GM12891 (cell line): Measurements from ENCODE around the gene ITPR3.

Experiments used
- DNase-seq: peaks from one replicate; pipeline ENCODE4 v3.0.0; 2011; ENCODE audit warnings: low spot score; ENCODE audit not compliant: insufficient read length
- FAIRE-seq: peaks from 2 replicates; lab custom pipeline; 2011; peaks lifted over from hg19 to GRCh38; lab: Jason Lieb, UNC
- PAX5 ChIP-seq: IDR thresholded peaks from 2 replicates; pipeline ENCODE4 v1.6.1; 2011; ENCODE audit warnings: low read length, moderate library complexity, mild to moderate bottlenecking; ENCODE audit not compliant: insufficient read depth, severe bottlenecking
- POLR2A ChIP-seq: IDR thresholded peaks from 2 replicates; pipeline ENCODE4 v1.6.1; 2011; ENCODE audit warnings: low read depth, low read length, control low read depth
- POLR2AphosphoS5 ChIP-seq: IDR thresholded peaks from 2 replicates; pipeline ENCODE4 v1.6.1; 2011; ENCODE audit warnings: low read depth, low read length, control low read depth
- POU2F2 ChIP-seq: IDR thresholded peaks from 2 replicates; pipeline ENCODE4 v1.6.1; 2011; ENCODE audit warnings: low read depth, mild to moderate bottlenecking, control low read depth, low read length, moderate library complexity
- SPI1 ChIP-seq: IDR thresholded peaks from 2 replicates; pipeline ENCODE4 v1.6.1; 2011; ENCODE audit warnings: low read depth, low read length, control low read depth
- TAF1 ChIP-seq: IDR thresholded peaks from 2 replicates; pipeline ENCODE4 v1.6.1; 2011; ENCODE audit warnings: low read depth, low read length, control low read depth

Gene ITPR3

DNA sequence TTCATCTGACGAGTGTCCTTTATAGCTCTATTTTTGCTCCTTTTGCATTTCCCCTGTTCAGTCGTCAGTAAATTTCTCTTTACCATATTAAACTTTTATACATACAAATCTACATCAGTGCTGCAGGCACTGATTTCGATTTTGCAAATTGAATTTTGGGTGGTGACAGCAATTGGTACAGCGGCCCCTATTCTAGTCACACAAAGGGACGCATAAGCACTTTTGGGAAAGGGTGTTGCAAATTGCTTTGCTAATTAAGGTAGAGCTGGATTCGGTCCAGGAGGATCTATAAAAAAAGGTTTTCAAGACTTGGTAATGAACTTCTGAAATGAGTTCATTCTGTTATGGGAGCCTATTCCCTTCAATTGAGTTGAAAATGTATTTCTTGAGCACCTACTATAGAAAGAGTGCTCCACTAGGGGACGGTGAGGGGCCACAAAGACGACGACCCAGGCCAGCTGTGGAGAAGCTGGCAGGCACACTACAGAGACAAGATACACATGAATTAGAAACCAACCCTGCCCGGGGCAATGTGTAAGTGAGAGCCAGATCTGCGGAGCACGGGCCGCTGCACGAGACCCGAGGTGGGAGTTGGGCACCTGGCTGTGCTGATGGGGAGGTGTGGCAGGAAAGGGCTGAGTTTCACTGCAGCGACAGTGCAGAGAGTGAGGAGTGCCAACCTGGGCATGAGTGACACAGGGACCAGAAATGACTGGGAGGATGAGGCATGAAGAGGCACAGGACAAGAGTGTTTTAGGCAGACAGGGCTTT, 85.0 kb downstream of the ITPR3 start:
- DNase-seq (no peak), FAIRE-seq (no peak)
- TF ChIP-seq TAF1: no peak
- no peak for TF ChIP-seq SPI1
- no peak for TF ChIP-seq POLR2A
- TF ChIP-seq POLR2AphosphoS5: no peak
- TF ChIP-seq PAX5: no peak
- no peak for TF ChIP-seq POU2F2

DNA sequence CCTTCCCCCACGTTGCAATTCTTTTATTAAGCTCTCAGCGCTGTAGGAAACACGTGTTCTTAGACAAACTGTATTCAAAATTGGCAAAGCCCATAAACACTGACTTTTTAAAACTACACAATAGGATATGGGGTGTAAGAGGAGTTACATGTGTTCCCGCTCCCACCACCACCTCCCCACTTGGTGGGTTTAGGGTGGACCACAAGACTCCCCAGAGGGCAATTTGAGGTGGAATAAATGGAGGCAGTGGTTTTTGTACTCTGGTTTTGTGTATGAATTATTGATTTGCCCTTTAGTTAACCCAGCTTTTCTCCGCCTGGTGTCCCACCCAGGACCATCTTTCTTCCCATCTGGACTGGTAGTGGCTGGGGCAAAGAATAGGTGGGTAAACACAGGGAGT, 86.6 kb downstream of the ITPR3 start:
- DNase-seq (no peak), FAIRE-seq (no peak)
- TF ChIP-seq POU2F2 (no peak), TAF1 (no peak), PAX5 (no peak), POLR2A (no peak), POLR2AphosphoS5 (no peak), SPI1 (no peak)

DNA sequence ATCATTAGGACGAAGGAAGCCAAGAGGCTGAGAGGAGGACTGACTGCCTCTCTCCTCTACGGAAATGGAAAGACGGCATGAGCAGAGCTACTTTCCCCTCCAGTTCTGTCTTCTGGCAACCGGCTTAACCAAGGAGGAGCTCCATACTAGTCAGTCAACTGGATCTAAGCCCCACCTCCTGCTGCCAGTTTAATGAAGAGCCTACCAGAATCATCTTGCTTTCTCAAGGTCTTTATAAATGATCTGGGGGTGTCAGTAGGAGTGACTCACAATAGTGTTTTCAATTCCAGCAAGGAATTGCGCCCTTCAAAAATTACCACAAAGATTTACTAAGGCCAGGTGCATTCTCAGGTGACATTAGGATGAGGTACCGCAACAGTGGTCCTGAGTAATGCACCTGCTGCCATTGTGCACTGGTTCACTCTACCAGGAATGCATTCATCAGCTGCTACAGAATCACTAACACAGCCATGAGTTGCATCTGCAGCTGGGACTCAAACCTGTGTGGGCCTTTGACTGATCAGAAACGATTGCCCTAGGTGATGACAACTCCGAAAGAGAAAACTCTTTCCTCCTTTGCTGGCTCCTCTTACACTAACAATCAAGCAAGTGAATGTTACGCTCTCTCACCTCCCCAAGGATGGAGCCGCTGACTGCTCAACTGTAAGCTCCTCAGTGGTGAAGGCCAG, 87.5 kb downstream of the ITPR3 start:
- TF ChIP-seq TAF1: no peak
- TF ChIP-seq SPI1: no peak
- TF ChIP-seq POU2F2: no peak
- no peak for TF ChIP-seq POLR2AphosphoS5
- no peak for TF ChIP-seq PAX5
- no peak for TF ChIP-seq POLR2A
- no peak for FAIRE-seq

DNA sequence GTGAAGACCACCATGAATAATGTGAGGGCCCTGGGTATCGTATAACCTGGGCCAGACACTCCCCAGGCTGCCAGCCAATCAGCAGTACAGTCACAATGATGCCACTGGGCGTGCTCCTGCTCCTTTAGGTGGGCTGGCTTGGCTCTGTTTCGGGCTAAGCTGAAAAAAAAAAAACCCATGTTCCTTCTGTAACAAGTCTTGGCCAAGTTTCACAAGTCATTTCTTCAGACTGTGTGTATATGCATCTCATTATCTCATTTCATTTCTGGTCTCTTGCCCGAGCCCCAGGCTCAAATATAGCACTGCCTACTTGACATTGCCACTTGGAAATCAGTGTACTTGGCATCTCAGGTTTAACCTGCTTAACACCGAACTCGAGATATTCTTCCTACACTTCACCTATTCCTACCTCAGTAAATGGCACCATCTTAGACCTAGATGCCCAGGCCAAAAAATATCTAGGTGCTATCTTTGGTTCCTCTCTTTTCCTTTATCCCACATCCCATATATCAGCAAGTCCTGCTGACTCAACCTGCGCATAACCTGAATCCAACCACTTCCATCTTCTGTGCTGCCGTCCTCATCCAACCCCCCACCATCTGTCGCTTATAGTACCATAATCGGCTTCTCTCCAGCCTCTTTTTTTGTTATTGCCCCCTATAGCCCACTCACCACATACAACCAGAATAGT, 88.6 kb downstream of the ITPR3 start:
- no peak for DNase-seq
- TF ChIP-seq POLR2AphosphoS5: no peak
- no peak for TF ChIP-seq PAX5
- TF ChIP-seq TAF1: no peak
- TF ChIP-seq POU2F2: no peak
- no peak for TF ChIP-seq SPI1
- TF ChIP-seq POLR2A: no peak
- no peak for FAIRE-seq

More for the DNA sequence above, 87.5 kb downstream of the ITPR3 start:
- no peak for DNase-seq

DNA sequence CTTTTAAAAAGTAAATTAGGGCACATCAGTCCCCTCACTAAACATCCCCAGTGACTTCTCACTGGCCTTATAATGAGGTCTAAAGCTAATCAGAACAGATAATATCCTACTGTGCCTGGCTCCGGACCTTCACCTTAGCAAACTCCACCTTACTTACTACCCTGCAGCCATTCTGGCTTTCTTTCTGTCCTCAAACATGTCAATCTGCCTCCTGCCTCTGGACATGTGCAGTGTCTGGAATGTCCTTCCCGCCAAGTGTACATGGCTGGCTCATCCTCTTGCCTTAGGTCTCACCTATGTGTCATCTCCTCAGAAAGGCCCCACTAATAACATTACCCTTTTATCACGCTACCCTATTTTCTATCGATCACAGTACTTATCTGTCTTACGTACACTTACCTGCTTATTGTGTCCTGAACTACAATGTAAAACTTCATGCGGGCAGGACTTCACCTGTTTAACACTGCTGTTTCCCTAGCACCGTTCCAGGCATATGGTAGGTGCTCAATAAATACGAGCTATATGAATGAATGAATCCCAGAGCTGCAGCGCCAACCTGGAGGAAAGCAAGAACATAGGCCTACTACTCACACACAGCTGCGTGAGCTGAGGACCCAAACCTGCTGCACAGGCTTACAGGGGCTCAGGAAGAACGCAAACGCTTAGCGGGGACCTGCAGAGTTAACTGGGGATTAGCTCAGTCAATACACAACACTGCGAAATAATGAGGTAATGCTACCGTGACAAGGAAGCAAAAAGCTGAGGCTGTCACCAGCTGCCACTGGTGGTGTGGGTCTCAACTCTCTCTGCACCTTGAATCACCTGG, 89.4 kb downstream of the ITPR3 start:
- peak; percentile 67 for FAIRE-seq
- no peak for DNase-seq
- TF ChIP-seq TAF1 (no peak), SPI1 (no peak), POLR2AphosphoS5 (no peak), PAX5 (no peak), POLR2A (no peak), POU2F2 (no peak)

DNA sequence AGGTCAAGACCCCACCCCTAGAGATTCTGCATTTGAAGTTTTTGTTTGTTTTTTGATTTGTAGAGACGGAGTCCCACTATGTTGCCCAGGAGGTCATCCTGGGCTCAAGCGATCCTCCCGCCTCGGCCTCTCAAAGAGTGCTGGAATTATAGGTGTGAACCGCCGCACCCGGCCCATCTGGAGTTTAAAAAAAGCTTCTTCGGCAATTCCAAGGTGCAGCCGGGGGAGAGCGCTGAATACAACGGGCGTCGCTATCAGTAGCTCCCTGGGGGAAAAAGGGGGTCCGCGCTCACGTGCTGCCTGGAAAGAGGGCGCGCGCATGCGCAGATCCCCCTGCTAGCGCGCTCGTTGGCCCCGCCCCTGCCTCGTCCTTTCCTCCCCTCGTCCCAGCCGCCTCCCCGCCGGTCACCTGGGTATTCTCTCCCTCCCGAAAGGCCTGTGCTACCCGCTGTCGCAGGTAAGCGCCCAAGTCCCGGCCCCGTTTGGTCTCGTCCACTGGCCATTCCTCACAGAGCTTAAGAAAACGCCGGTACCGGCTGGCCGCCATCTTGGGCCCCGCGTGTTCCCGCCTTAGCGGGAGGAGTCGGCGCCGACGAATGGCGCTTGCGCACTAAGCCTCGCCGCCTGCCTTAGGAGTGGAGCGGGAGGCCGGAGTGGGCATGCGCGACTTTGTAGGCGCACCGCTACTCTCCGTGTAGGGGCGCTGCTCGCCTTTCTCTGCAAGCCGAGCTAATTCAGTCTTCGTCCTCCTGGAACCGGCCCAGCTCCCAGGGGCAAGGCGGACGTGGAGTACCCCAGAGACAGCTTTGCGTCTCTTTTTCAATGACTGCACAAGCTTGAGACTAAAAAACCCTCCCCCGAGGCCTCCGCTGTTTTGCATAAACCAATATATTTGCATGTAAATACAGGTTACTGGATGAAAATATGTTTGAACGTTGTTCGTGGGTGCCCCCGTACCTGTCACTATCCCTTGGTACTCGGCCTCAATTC, 90.3 kb downstream of the ITPR3 start, which contains the start of gene UQCC2:
Gene UQCC2, minus strand, starts transcription at position 561 of the 990 bp plus-strand sequence. Its CDS starts 14 bp downstream, at position 547.
- peak; percentile 84 for TF ChIP-seq POLR2AphosphoS5
- TF ChIP-seq PAX5: no peak
- TF ChIP-seq POU2F2: peak; percentile 96
- no peak for TF ChIP-seq SPI1
- TF ChIP-seq POLR2A: peak; percentile 91
- TF ChIP-seq TAF1: peak; percentile 94
- FAIRE-seq (peak; percentile 95), DNase-seq (peak; percentile 90)

DNA sequence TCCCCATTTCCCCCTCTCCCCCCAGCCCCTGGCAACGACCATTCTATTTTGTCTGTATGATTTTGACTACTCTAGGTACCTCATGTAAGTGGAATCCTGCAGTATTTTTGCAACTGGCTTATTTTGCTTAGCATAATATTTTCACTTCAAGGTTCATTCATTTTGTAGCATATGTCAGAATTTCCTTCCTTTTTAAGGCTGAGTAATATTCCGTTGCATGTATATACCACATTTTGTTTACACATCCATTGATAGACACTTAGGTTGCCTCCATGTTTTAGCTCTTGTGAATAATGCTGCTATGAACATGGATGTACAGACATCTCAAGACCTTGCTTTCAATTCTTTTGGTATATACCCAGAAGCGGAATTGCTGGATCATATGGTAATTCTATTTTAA, 91.8 kb downstream of the ITPR3 start:
- no peak for FAIRE-seq
- no peak for TF ChIP-seq POU2F2
- TF ChIP-seq SPI1: no peak
- no peak for TF ChIP-seq POLR2A
- no peak for TF ChIP-seq PAX5
- no peak for TF ChIP-seq POLR2AphosphoS5
- TF ChIP-seq TAF1: no peak
- DNase-seq: no peak
